AG04449 (cell line): ENCODE data around the gene COPS3.

ENCODE experiments used
- CTCF ChIA-PET: fragments of 350-600 bp; formaldehyde crosslinking; extraction: SDS; loops from one replicate; lab custom pipeline; 2021; ENCODE audit warnings: antibody characterized with exemption; lab: Yijun Ruan, JAX
- POLR2A ChIA-PET: fragments of 400-600, 350-600 bp; formaldehyde crosslinking; extraction: SDS; loops from one replicate; lab custom pipeline; 2020; ENCODE audit warnings: antibody characterized with exemption, inconsistent platforms; lab: Yijun Ruan, JAX
- DNase-seq: peaks from one replicate; pipeline ENCODE4 v3.0.0-alpha.2; 2010; ENCODE audit warnings: low read depth, low spot score
- H3K4me3 ChIP-seq: 2 replicates; pipeline ENCODE4 v1.5.1; 2011; ENCODE audit warnings: low read depth, mild to moderate bottlenecking, control low read depth, low read length
- CTCF ChIP-seq: IDR thresholded peaks from one replicate; pipeline ENCODE4 v1.5.1; 2011; ENCODE audit warnings: mild to moderate bottlenecking, moderate library complexity, low read length, control low read depth, inconsistent platforms; ENCODE audit not compliant: insufficient read depth; ENCODE audit errors: missing control alignments

The COPS3 gene

GRCh38 chr17:17322516-17323510 lies 41.8 kb upstream of the COPS3 start:
- POLR2A ChIA-PET: no interaction called here
- CTCF ChIA-PET: no interaction called here
- no peak for DNase-seq
- H3K4me3 ChIP-seq: no peak overlapping the region
- no peak for TF ChIP-seq CTCF

GRCh38 chr17:17321356-17322025 lies 40.4 kb upstream of the COPS3 start:
- CTCF ChIA-PET: no interaction called here
- no peak overlapping the region for H3K4me3 ChIP-seq
- POLR2A ChIA-PET: no interaction called here
- no peak for DNase-seq
- TF ChIP-seq CTCF: no peak

- POLR2A ChIA-PET: no interaction called here
These were observed 39.8 kb upstream of the COPS3 start for GRCh38 chr17:17320911-17321220.

GRCh38 chr17:17320188-17320910 lies 39.3 kb upstream of the COPS3 start:
- DNase-seq: no peak
- POLR2A ChIA-PET: no interaction called here
- CTCF ChIA-PET: no interaction called here
- TF ChIP-seq CTCF: no peak
- no peak overlapping the region for H3K4me3 ChIP-seq

More at GRCh38 chr17:17320911-17321220, 39.8 kb upstream of the COPS3 start:
- no peak for TF ChIP-seq CTCF
- no peak for DNase-seq
- H3K4me3 ChIP-seq: no peak overlapping the region
- CTCF ChIA-PET: no interaction called here

GRCh38 chr17:17315142-17315821 lies 34.2 kb upstream of the COPS3 start:
- CTCF ChIA-PET: interaction anchor here (0.9 to 1.6 kb wide), 6 partner anchors 11 to 315 kb away, joined by 3 to 5 read pairs (median 3); no protein-coding TSS in a partner anchor
- DNase-seq: no peak
- H3K4me3 ChIP-seq: no peak overlapping the region
- no peak for TF ChIP-seq CTCF
- POLR2A ChIA-PET: no interaction called here
